Mucosa of stomach (tissue), 1 donor: Measurements from ENCODE around the gene LRRC36.

Experiments used
- H3K27me3 ChIP-seq: one replicate; pipeline ENCODE4 v1.7.0; 2013; ENCODE audit warnings: mild to moderate bottlenecking, low read length; ENCODE audit not compliant: control insufficient read depth, insufficient read depth
- H3K36me3 ChIP-seq: one replicate; pipeline ENCODE4 v1.7.0; 2013; ENCODE audit warnings: low read length; ENCODE audit not compliant: control insufficient read depth, insufficient read depth
- H3K4me1 ChIP-seq: one replicate; pipeline ENCODE4 v1.7.0; 2013; ENCODE audit warnings: mild to moderate bottlenecking, low read length; ENCODE audit not compliant: control insufficient read depth, insufficient read depth
- H3K4me3 ChIP-seq: one replicate; pipeline ENCODE4 v1.7.0; 2013; ENCODE audit warnings: low read length
- H3K9ac ChIP-seq: one replicate; pipeline ENCODE4 v1.7.0; 2013; ENCODE audit warnings: mild to moderate bottlenecking, low read length, moderate library complexity
- H3K9me3 ChIP-seq: one replicate; pipeline ENCODE4 v1.7.0; 2013; ENCODE audit warnings: mild to moderate bottlenecking, low read length, moderate library complexity; ENCODE audit not compliant: control insufficient read depth
- donor health status: Pancreatic carcinoma.

Gene LRRC36

GRCh38 chr16:67419502-67419901 is 92.9 kb downstream of the LRRC36 start:
- no peaks in the 10 kb centered on the region for H3K9me3 ChIP-seq

GRCh38 chr16:67419931-67420330 is 93.3 kb downstream of the LRRC36 start:
- Histone ChIP-seq H3K36me3 (no peaks in the 10 kb centered on the region), H3K9me3 (no peaks in the 10 kb centered on the region), H3K27me3 (peaks cover 3% of the 10 kb centered on the region), H3K4me1 (no peaks in the 10 kb centered on the region), H3K9ac (no peak overlapping the region), H3K4me3 (no peak overlapping the region)

More at GRCh38 chr16:67419502-67419901, 92.9 kb downstream of the LRRC36 start:
- Histone ChIP-seq H3K36me3 (no peaks in the 10 kb centered on the region), H3K27me3 (peaks cover 3% of the 10 kb centered on the region), H3K4me3 (no peak overlapping the region), H3K4me1 (peaks cover 2% of the 10 kb centered on the region), H3K9ac (no peak overlapping the region)

- Histone ChIP-seq H3K9me3 (no peaks in the 10 kb centered on the region), H3K4me1 (no peaks in the 10 kb centered on the region), H3K27me3 (peaks cover 7% of the 10 kb centered on the region), H3K36me3 (no peaks in the 10 kb centered on the region), H3K9ac (no peak overlapping the region), H3K4me3 (no peak overlapping the region)
Measured at GRCh38 chr16:67421030-67421429, 94.4 kb downstream of the LRRC36 start.

- peaks cover 7% of the 10 kb centered on the region for H3K27me3 ChIP-seq
- no peak overlapping the region for H3K9ac ChIP-seq
- H3K36me3 ChIP-seq: no peaks in the 10 kb centered on the region
- H3K4me3 ChIP-seq: no peak overlapping the region
- H3K9me3 ChIP-seq: no peaks in the 10 kb centered on the region
- peaks cover 3% of the 10 kb centered on the region for H3K4me1 ChIP-seq
Measured at GRCh38 chr16:67423015-67423414, 96.4 kb downstream of the LRRC36 start.

GRCh38 chr16:67423611-67424260 is 97.1 kb downstream of the LRRC36 start:
- Histone ChIP-seq H3K4me3 (no peak overlapping the region), H3K9me3 (no peaks in the 10 kb centered on the region), H3K9ac (no peak overlapping the region), H3K27me3 (peaks cover 7% of the 10 kb centered on the region), H3K4me1 (peaks cover 10% of the 10 kb centered on the region), H3K36me3 (no peaks in the 10 kb centered on the region)

- H3K36me3 ChIP-seq: no peaks in the 10 kb centered on the region
- peaks cover 15% of the 10 kb centered on the region for H3K4me1 ChIP-seq
- peaks cover 7% of the 10 kb centered on the region for H3K27me3 ChIP-seq
- no peak overlapping the region for H3K9ac ChIP-seq
- no peak overlapping the region for H3K4me3 ChIP-seq
- no peaks in the 10 kb centered on the region for H3K9me3 ChIP-seq
Measured at GRCh38 chr16:67424261-67424615, 97.6 kb downstream of the LRRC36 start.

- H3K4me1 ChIP-seq: peaks cover 23% of the 10 kb centered on the region
- no peak overlapping the region for H3K4me3 ChIP-seq
- no peak overlapping the region for H3K9ac ChIP-seq
- peaks cover 7% of the 10 kb centered on the region for H3K27me3 ChIP-seq
- H3K9me3 ChIP-seq: no peaks in the 10 kb centered on the region
- H3K36me3 ChIP-seq: no peaks in the 10 kb centered on the region
Measured at GRCh38 chr16:67425061-67425460, 98.4 kb downstream of the LRRC36 start.

GRCh38 chr16:67425580-67425979 is 99.0 kb downstream of the LRRC36 start:
- no peaks in the 10 kb centered on the region for H3K36me3 ChIP-seq
- H3K4me3 ChIP-seq: no peak overlapping the region
- H3K9ac ChIP-seq: no peak overlapping the region
- H3K27me3 ChIP-seq: peaks cover 7% of the 10 kb centered on the region
- no peaks in the 10 kb centered on the region for H3K9me3 ChIP-seq
- peaks cover 29% of the 10 kb centered on the region for H3K4me1 ChIP-seq

GRCh38 chr16:67426022-67426421 is 99.4 kb downstream of the LRRC36 start:
- Histone ChIP-seq H3K4me3 (no peak overlapping the region), H3K9ac (no peak overlapping the region), H3K36me3 (no peaks in the 10 kb centered on the region), H3K27me3 (peaks cover 7% of the 10 kb centered on the region), H3K9me3 (no peaks in the 10 kb centered on the region), H3K4me1 (peaks cover 29% of the 10 kb centered on the region)

- no peak overlapping the region for H3K4me3 ChIP-seq
- H3K9me3 ChIP-seq: no peaks in the 10 kb centered on the region
- no peaks in the 10 kb centered on the region for H3K36me3 ChIP-seq
- H3K27me3 ChIP-seq: peaks cover 7% of the 10 kb centered on the region
- no peak overlapping the region for H3K9ac ChIP-seq
- peaks cover 35% of the 10 kb centered on the region for H3K4me1 ChIP-seq
Measured at GRCh38 chr16:67426950-67427349, 100.3 kb downstream of the LRRC36 start.

GRCh38 chr16:67428146-67428731 is 101.6 kb downstream of the LRRC36 start:
- peaks cover 7% of the 10 kb centered on the region for H3K27me3 ChIP-seq
- no peak overlapping the region for H3K4me3 ChIP-seq
- peak overlapping the region; percentile 77 for H3K9ac ChIP-seq
- H3K36me3 ChIP-seq: no peaks in the 10 kb centered on the region
- H3K9me3 ChIP-seq: no peaks in the 10 kb centered on the region
- peaks cover 48% of the 10 kb centered on the region for H3K4me1 ChIP-seq

GRCh38 chr16:67429053-67429798 is 102.6 kb downstream of the LRRC36 start:
- no peak overlapping the region for H3K4me3 ChIP-seq

More at GRCh38 chr16:67429053-67429798, 102.6 kb downstream of the LRRC36 start:
- H3K9me3 ChIP-seq: no peaks in the 10 kb centered on the region
- H3K4me1 ChIP-seq: peaks cover 48% of the 10 kb centered on the region
- H3K9ac ChIP-seq: peak overlapping the region; percentile 77
- no peaks in the 10 kb centered on the region for H3K36me3 ChIP-seq
- peaks cover 4% of the 10 kb centered on the region for H3K27me3 ChIP-seq
